CD4-positive, alpha-beta T cell treated with Interferon gamma for 1 hour (primary cell): Measurements from ENCODE around the gene BTBD9.

ENCODE experiments used
- DNase-seq: peaks from one replicate; pipeline ENCODE4 v3.0.0-alpha.2; 2020

Gene BTBD9

GRCh38 chr6:38187811-38188590 is 451.7 kb downstream of the BTBD9 start:
- no peak for DNase-seq

DNA sequence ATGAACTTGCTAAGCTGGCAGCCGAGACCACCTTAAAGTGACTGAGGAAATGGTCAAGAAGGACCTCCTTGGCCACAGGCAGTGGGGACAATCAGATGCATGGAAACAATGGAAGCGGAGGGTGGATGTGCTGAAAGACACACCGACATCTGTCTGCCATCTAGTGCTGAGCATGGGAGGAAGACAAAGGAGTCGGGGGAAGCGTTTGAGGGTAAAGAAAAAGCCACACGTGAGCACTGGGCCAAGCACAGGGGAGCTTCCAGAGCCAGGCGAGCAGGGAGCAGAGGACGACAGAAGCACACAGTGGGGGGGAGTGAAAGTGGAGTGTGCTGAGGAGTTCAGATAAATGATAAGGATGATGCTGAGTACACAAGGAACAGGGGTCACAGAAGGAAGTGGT is 452.4 kb downstream of the BTBD9 start:
- no peak for DNase-seq

- no peak for DNase-seq
These were observed 454.0 kb downstream of the BTBD9 start for GRCh38 chr6:38185752-38186151.

DNA sequence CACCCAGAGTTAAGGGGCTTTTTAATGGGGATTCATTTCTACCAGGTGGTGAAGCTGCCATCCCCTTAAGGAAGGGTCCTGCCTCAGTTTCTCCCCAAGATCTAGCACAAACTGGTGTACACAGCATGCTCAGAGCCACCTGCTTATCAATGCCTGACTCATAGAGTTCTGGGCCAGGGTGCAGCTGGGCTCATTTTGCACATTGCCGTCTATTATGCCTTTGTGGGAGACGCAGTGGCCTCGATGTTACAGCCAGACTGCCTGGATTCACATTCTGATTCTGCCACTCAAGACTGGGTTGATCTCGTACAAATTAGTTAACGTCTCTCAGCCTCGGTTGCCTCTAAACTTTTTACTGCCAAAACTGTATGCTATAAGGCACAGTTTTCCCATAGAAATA is 454.5 kb downstream of the BTBD9 start:
- DNase-seq = no peak

DNA sequence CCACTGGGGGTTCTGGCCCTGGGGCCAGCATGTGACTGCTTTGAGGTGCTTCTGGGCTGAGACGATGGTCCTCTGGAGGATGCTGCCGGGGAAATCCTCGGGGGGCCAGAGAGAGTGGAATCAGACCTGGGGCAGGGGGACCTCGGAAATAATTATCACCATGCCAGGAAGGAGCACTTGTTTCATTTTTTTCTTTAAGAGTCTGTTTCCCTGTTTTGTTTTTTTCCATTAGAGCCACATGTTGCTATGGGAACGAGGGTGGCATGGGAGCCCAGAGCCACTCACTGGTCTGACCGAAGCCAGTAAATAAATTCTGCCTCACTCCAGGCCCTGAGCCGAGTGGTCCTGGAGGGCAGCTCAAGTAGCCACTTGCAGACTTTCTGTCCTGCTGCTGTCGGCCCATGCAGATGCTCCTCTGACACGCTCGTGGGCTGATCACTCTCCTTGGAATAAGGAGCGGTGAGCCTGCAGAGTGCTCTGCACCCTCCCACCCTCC is 455.1 kb downstream of the BTBD9 start:
- no peak for DNase-seq

- DNase-seq = no peak
These were observed 455.7 kb downstream of the BTBD9 start for GRCh38 chr6:38183856-38184584.

- DNase-seq = no peak
These were observed 457.3 kb downstream of the BTBD9 start for GRCh38 chr6:38182426-38182825.

- DNase-seq = no peak
These were observed 459.1 kb downstream of the BTBD9 start for GRCh38 chr6:38180586-38180985.

- no peak for DNase-seq
These were observed 459.8 kb downstream of the BTBD9 start for GRCh38 chr6:38179794-38180430.

DNA sequence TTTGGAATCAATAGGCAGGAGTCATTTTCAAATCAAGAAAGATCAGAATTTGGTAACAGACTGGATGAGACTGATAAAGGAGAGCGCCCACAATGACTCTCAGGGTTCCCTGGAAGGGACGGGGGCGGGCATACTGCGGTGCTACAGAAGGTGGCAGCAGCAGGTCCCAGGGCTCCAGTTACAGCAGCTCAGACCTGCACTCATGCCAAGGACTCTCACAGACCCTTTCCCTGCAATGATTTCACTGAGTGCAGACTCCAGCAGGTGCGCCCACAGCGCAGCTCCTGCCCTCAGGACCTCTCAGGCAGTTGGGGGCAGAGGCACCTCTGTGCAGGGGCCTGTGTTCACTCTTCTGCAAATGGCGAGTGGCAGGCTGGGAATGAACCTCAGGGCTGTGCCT is 460.4 kb downstream of the BTBD9 start:
- no peak for DNase-seq

DNA sequence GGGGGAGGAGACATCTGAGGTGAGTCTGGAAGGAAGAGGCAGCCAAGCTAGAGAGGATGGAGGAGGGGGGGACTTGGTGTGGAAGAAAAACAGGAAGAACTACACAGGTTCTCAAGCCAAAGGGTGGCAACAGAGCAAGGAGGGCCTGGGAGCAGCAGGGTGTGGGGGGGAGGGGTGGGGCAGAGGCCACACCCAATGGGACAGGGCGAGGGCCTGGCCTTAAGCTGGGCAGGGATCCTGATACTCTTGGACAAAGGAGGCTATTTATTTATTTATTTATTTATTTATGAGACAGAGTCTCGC is 461.2 kb downstream of the BTBD9 start:
- no peak for DNase-seq

DNA sequence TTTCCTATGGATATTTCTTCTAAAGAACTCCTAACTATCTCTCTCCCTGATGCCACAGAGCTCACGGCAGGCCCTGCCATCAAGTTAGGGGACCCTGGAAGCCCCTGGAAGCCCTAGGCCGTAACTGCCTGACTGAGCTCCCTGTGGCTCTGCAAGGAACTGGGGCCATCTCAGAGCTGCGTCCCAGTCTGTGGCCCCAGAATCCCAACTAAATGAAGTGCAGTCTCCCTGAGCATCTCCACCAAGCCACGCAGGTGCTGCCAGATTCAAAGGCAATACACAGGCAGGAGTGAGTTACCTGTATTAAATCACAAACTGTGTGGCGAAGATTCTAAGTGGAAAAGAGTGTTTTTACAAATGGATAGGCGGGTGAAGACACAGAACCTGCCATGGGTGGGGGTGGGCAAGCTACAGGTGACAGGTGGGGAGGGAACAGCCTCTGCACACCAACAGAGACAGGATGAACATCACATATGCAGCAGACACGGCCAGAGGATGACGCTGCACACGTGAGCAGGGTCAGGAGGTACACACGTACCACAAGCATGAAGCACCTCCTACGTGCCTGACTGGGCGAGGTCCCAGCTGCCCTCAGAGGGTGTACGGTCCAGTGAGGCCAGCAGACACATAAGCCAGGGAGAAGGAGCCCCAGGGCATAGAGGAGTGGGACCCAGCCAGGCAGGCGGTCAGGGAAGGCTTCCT is 461.7 kb downstream of the BTBD9 start:
- DNase-seq = no peak

DNA sequence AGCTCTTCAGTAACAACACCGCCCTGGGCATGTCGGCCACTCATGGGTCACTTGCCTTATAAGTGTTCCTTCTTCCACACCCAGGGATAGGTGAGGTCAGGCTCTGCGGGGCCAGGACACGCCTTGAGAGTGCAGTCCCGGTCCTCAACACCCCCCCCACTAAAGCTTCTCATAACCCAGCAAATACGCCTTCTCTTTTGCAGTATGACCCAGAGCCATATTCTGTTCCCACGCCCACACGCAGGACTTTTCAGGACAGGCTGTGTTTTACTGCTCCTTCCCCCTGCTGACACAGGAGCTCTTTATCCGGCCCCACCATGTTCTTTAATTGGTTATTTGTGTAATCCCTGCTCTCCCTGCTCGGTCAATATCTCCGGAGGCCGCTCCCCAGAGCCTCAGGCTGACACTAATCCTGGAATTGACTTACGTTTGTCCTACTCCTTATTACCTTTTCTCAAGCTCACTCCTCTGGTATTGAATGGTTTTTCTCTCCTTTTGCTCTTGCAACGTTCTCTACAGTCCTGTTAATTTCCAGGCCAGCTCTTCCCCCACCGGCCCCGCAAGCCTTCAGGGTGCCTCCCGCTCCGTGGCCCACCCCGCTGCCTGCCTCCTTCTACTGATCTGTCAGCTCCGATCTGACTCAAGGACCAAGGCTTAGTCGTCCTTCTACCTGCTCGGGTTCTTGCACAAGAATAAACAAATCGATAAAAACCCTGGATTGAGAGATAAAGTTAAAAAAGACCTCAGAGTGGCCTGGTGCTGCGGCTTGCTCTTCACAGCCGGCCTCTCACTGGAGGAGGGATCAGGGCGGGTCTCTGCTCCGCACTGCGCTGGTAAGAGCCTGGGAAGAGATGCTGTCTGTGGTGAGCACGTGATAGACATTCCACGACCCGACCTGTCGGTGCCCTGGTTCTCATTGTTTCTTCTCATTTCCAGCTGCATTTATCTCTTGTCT is 462.7 kb downstream of the BTBD9 start:
- DNase-seq = no peak

- no peak for DNase-seq
These were observed 463.9 kb downstream of the BTBD9 start for GRCh38 chr6:38175786-38176185.

DNA sequence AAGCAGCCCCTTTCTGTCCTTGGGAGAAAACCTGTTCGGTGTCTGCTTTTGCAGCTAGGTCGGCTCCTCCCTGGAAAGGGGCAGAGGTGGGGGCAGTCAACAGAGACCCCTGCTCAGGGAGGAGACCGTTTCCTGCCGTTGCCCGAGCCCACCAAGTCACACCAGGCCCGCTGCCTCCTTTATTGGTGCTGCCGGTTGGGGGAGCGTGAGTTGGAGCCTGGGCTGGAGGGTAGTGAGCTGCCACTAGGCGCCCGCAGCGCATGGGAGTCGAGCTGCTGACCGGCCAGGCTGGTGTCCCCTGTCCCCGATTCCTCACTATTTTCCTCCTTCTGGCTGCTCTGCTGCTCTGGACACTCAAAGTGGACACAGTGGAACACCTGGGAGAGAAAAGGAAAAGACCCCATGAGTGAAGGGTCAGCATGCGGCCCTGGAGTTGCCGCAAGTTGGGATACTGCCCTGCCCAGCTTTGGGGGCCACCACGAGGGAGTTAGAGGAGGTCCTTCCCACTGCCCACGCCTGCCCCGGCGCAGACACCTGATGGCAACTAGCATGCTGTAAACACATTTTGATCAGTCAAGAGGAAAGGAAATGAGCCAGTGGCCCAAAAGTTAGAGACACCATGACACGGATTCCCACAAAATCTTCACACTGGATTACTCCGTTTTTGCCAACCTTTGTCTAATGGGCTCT is 464.8 kb downstream of the BTBD9 start:
- DNase-seq = no peak

- no peak for DNase-seq
These were observed 465.4 kb downstream of the BTBD9 start for GRCh38 chr6:38174315-38174714.

DNA sequence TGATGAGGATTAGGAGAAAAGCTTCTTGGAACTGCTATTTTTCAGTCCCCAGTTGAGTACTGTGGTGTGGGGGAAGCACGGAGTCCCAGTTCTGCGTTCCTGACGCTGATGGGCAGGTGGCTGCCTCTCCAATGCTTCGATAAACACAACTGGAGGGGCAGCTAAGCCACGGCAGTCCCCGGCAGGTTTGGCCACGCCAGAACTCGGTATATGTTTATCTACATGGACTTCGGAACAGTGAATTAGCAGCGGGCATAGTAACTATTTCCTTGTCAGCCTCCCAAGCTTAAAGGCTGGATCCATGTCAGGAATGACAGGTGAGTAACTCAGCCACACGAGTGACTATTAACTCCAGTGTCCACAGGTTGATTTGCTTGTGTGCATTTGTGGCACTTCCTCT is 465.8 kb downstream of the BTBD9 start:
- DNase-seq = no peak

DNA sequence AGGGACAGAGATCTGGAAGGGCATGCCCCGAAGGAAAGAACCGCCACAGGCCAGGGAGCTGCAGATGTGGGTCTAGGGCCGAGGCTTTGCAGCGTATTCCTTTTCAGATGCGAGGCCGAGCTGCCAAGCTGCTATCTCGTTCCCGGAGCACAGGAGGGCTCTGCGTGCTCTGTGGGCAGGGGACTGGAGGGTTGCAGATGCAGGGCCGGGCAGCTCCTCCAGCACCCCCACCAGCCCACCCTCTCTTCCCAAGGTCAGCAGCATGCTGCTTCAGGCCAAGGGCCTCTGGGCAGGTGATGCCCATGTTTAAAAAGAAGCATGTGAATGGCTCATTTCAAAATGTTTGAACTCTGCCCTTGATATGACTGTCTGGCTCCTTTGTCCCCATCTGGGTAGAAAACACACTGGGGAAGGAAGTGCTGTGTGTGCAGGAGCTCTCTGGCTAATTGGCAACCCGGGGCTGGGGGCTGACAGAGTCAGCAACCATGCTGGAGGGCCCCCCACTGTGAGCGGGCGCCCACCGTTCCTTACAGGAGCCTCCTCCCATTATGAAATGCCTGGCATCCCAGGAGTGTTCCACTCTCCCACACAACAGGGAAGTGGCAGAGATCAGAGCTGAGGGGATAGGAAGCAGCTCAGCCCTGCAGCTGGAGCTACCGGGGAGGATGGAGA is 466.9 kb downstream of the BTBD9 start:
- DNase-seq = no peak

DNA sequence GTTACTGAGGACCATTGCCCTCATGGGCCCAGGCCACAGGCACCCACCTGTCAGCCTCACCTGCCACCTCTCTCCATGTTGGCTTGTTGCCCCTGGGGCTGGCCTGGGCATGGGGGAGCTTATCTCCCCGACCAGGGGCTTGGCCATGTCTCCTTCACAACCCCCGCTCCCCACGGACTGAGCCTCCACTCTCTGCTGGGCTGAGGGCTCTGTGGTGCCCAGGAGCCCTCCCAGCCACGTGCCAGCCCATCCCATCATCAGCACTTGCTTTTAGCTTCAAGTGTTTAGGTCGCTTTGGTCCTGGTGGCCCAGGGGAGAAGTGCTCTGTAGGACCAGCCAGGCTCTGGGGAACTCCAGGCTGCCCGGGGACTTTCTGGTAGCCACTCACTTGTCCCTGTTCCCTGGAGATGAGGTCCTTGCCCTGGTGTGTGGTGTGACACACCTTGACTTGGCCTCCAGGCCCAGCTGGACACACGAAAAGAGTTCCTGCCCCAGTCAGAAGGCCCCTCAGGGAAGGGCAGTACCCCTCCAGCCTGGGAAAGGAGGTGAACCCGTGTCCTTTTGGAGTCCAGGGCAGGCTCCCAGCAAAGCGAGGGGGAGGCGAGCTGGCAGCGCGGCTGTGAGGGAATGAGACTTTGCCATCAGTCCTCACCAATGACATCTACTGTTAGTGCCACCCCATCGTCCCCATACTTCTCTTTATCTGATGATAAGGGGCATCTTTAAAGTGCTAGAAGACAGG is 467.6 kb downstream of the BTBD9 start:
- DNase-seq = no peak

- no peak for DNase-seq
These were observed 468.9 kb downstream of the BTBD9 start for GRCh38 chr6:38170666-38171355.
